Caco-2 (cell line): ENCODE measurements around the gene PLA2G4F. TPM values are rescaled to one million over a fixed set of nuclear protein-coding genes. Genes with fewer than 3 reads are reported as not detected.

ENCODE experiments used
- BruUV-seq: library from RNA; stranded (reverse); fragments of 400-500 nt; replicated peaks from 2 replicates; lab custom pipeline; 2021; lab: Mats Ljungman, UMichigan
- CTCF ChIA-PET: fragments of 300-600 bp; sonication (Branson Sonifier 250); formaldehyde crosslinking; loops from one replicate; lab custom pipeline; 2022; ENCODE audit warnings: antibody characterized with exemption; lab: Charles Lee
- POLR2A ChIA-PET: fragments of 300-600 bp; sonication (Branson Sonifier 250); formaldehyde crosslinking; loops from one replicate; lab custom pipeline; 2022; ENCODE audit warnings: antibody characterized with exemption; lab: Charles Lee
- DNase-seq, 2 experiments: peaks; one replicate each; pipeline versions ENCODE4 v3.0.0 to v3.0.0-alpha.2; 2020 to 2022
- H3K27me3 ChIP-seq: replicated peaks from 2 replicates; pipeline ENCODE4 v1.6.0; 2011; ENCODE audit warnings: low read length; ENCODE audit not compliant: control insufficient read depth, insufficient read depth
- H3K36me3 ChIP-seq: 2 replicates; pipeline ENCODE4 v1.5.1; 2011; ENCODE audit warnings: low read length; ENCODE audit not compliant: control insufficient read depth, insufficient read depth
- H3K4me1 ChIP-seq: fragments of 250-450 bp; sonication (Bioruptor Pico); 2 replicates; pipeline ENCODE4 v1.5.1; 2020; ENCODE audit warnings: mild to moderate bottlenecking
- H3K4me3 ChIP-seq: 2 replicates; pipeline ENCODE4 v1.5.1; 2011; ENCODE audit warnings: low read depth, mild to moderate bottlenecking, control low read depth, low read length
- H3K9me3 ChIP-seq: fragments of 250-450 bp; sonication (Bioruptor Pico); 2 replicates; pipeline ENCODE4 v1.5.1; 2020; ENCODE audit warnings: mild to moderate bottlenecking, moderate library complexity
- H3K27ac Mint-ChIP-seq: one replicate; pipeline ENCODE4 v1.8.0; 2022; ENCODE audit warnings: mixed read lengths; ENCODE audit not compliant: unreplicated experiment
- H3K27me3 Mint-ChIP-seq: one replicate; pipeline ENCODE4 v1.8.0; 2022; ENCODE audit warnings: mixed read lengths; ENCODE audit not compliant: insufficient read depth, unreplicated experiment
- H3K36me3 Mint-ChIP-seq: one replicate; pipeline ENCODE4 v1.8.0; 2022; ENCODE audit warnings: mild to moderate bottlenecking, mixed read lengths; ENCODE audit not compliant: insufficient read depth, unreplicated experiment
- H3K4me1 Mint-ChIP-seq: one replicate; pipeline ENCODE4 v1.8.0; 2022; ENCODE audit warnings: low read depth, mixed read lengths; ENCODE audit not compliant: unreplicated experiment
- H3K4me3 Mint-ChIP-seq: one replicate; pipeline ENCODE4 v1.8.0; 2022; ENCODE audit warnings: mild to moderate bottlenecking, moderate library complexity, mixed read lengths; ENCODE audit not compliant: unreplicated experiment
- H3K9me3 Mint-ChIP-seq: one replicate; pipeline ENCODE4 v1.8.0; 2022; ENCODE audit warnings: mixed read lengths; ENCODE audit not compliant: unreplicated experiment
- intact Hi-C: fragments of 100-400 bp; cut with micrococcal nuclease; formaldehyde crosslinking; loops from one replicate; pipeline ENCODE4 v1.10.0; 2022; ENCODE audit not compliant: unreplicated experiment
- total RNA-seq: library from RNA; stranded (reverse); gene quantifications from 2 replicates; pipeline ENCODE4 v1.2.3, GENCODE V29; 2022
- TF ChIP-seq, protein P1 (sequence below), 2 experiments: fragments of 200-600 bp in 1 of 2; IDR thresholded peaks; 1 replicate in 1 of 2; 2 replicates in 1 of 2; pipeline versions ENCODE4 v1.5.1 to v1.8.0; 2011 to 2022; ENCODE audit warnings: antibody characterized with exemption in 1 of 2, control low read depth in 1 of 2, inconsistent platforms in 1 of 2, low read depth in 1 of 2, low read length in 1 of 2, mild to moderate bottlenecking in 1 of 2, moderate library complexity in 1 of 2; ENCODE audit not compliant: insufficient read depth in 1 of 2, severe bottlenecking in 1 of 2, unreplicated experiment in 1 of 2

The PLA2G4F gene
- total RNA-seq, 1 experiment from 2014 or later: 2.9 TPM

- Mint-ChIP-seq H3K36me3 (no peaks in the 10 kb centered on the region), H3K4me1 (peaks cover 11% of the 10 kb centered on the region), H3K4me3 (no peak overlapping the region), H3K9me3 (no peaks in the 10 kb centered on the region), H3K27me3 (no peaks in the 10 kb centered on the region), H3K27ac (peak overlapping the region; percentile 14)
- no peak overlapping the region for H3K4me3 ChIP-seq
- DNase-seq: peak in 1 of 2 experiments; percentile 31
- H3K9me3 ChIP-seq: no peaks in the 10 kb centered on the region
- POLR2A ChIA-PET: no interaction called here
- H3K27me3 ChIP-seq: no peaks in the 10 kb centered on the region
- peaks cover 9% of the 10 kb centered on the region for H3K4me1 ChIP-seq
- no TSS peak for BruUV-seq
- intact Hi-C loops: no loop called here
- CTCF ChIA-PET: interaction anchor here (0.5 kb wide), 1 partner anchor 168 kb away, joined by 3 read pairs; no protein-coding TSS in a partner anchor
- H3K36me3 ChIP-seq: no peaks in the 10 kb centered on the region
- TF ChIP-seq, protein P1, sequence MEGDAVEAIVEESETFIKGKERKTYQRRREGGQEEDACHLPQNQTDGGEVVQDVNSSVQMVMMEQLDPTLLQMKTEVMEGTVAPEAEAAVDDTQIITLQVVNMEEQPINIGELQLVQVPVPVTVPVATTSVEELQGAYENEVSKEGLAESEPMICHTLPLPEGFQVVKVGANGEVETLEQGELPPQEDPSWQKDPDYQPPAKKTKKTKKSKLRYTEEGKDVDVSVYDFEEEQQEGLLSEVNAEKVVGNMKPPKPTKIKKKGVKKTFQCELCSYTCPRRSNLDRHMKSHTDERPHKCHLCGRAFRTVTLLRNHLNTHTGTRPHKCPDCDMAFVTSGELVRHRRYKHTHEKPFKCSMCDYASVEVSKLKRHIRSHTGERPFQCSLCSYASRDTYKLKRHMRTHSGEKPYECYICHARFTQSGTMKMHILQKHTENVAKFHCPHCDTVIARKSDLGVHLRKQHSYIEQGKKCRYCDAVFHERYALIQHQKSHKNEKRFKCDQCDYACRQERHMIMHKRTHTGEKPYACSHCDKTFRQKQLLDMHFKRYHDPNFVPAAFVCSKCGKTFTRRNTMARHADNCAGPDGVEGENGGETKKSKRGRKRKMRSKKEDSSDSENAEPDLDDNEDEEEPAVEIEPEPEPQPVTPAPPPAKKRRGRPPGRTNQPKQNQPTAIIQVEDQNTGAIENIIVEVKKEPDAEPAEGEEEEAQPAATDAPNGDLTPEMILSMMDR (IDR thresholded peaks at IDR 0.05; ENCODE audit: insufficient read depth in 1 of 2, low read depth in 1 of 2, low read length in 1 of 2, severe bottlenecking in 1 of 2, unreplicated experiment in 1 of 2): no peak
Observed at GRCh38 chr15:42149493-42150218, 6.8 kb downstream of the PLA2G4F start.

GRCh38 chr15:42148808-42149492 is 7.5 kb downstream of the PLA2G4F start:
- POLR2A ChIA-PET: no interaction called here
- Histone ChIP-seq H3K4me3 (no peak overlapping the region), H3K4me1 (peaks cover 9% of the 10 kb centered on the region), H3K27me3 (no peaks in the 10 kb centered on the region), H3K9me3 (no peaks in the 10 kb centered on the region), H3K36me3 (no peaks in the 10 kb centered on the region)
- Mint-ChIP-seq H3K36me3 (no peaks in the 10 kb centered on the region), H3K4me1 (peaks cover 11% of the 10 kb centered on the region), H3K27me3 (no peaks in the 10 kb centered on the region), H3K4me3 (no peak overlapping the region), H3K27ac (peak overlapping the region; percentile 14), H3K9me3 (no peaks in the 10 kb centered on the region)
- CTCF ChIA-PET: no interaction called here
- TF ChIP-seq, protein P1 (IDR thresholded peaks at IDR 0.05; ENCODE audit: insufficient read depth in 1 of 2, low read depth in 1 of 2, low read length in 1 of 2, severe bottlenecking in 1 of 2, unreplicated experiment in 1 of 2): no peak
- DNase-seq: peak in 1 of 2 experiments; percentile 32
- intact Hi-C loops: no loop called here
- no TSS peak for BruUV-seq

DNA sequence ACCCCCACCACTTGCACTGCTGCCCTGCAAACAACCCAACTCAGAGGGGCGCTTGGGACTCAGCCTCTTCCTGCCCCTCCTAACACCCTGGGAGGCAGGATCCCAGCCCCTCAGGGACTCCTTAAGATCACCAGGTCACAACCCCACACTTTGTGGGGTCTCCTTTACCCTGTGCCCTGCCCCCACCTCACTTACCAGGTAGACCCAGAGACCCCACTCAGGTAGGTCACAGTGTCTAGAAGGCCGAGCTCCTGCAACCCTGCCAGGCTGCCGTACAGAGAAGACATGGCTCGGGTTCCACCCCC is 9.1 kb downstream of the PLA2G4F start:
- peaks cover 11% of the 10 kb centered on the region for H3K4me1 Mint-ChIP-seq
- POLR2A ChIA-PET: no interaction called here
- BruUV-seq: no TSS peak

More for the DNA sequence above, 9.1 kb downstream of the PLA2G4F start:
- Mint-ChIP-seq H3K27ac (no peak overlapping the region), H3K9me3 (no peaks in the 10 kb centered on the region), H3K4me3 (no peak overlapping the region), H3K27me3 (no peaks in the 10 kb centered on the region), H3K36me3 (no peaks in the 10 kb centered on the region)
- intact Hi-C loops: no loop called here
- no peaks in the 10 kb centered on the region for H3K27me3 ChIP-seq
- no peak overlapping the region for H3K4me3 ChIP-seq
- peak in 1 of 2 experiments; percentile 20 for DNase-seq
- peaks cover 9% of the 10 kb centered on the region for H3K4me1 ChIP-seq
- H3K36me3 ChIP-seq: no peaks in the 10 kb centered on the region
- CTCF ChIA-PET: no interaction called here
- H3K9me3 ChIP-seq: no peaks in the 10 kb centered on the region
- TF ChIP-seq, protein P1 (IDR thresholded peaks at IDR 0.05; ENCODE audit: insufficient read depth in 1 of 2, low read depth in 1 of 2, low read length in 1 of 2, severe bottlenecking in 1 of 2, unreplicated experiment in 1 of 2): no peak
